HEK293 (cell line): ENCODE data around the gene EML3.

Source experiments
- CTCF ChIA-PET: fragments of 350-600 bp; formaldehyde crosslinking; extraction: SDS; loops from one replicate; lab custom pipeline; 2021; ENCODE audit warnings: antibody characterized with exemption; lab: Yijun Ruan, JAX
- POLR2A ChIA-PET: fragments of 300-600 bp; formaldehyde crosslinking; extraction: SDS; loops from one replicate; lab custom pipeline; 2020; ENCODE audit warnings: antibody characterized with exemption, inconsistent platforms; lab: Yijun Ruan, JAX
- H3K27ac ChIP-seq: fragments of 200-500 bp; sonication (Bioruptor generic); 2 replicates; pipeline ENCODE4 v1.5.1; 2014; ENCODE audit warnings: low read depth, low read length, control low read depth, inconsistent platforms; ENCODE audit errors: extremely low read depth
- H3K36me3 ChIP-seq, 2 experiments: fragments of 200-500 bp in 1 of 2; sonication (Bioruptor generic) in 1 of 2; 1 replicate in 1 of 2; 2 replicates in 1 of 2; pipeline ENCODE4 v1.5.1; 2014 to 2017; ENCODE audit warnings: inconsistent platforms in 2 of 2, low read length in 2 of 2; ENCODE audit not compliant: control insufficient read depth in 2 of 2, insufficient read depth in 1 of 2
- H3K4me1 ChIP-seq: fragments of 200-500 bp; sonication (Bioruptor generic); 2 replicates; pipeline ENCODE4 v1.5.1; 2014; ENCODE audit warnings: mild to moderate bottlenecking, low read length, inconsistent platforms; ENCODE audit not compliant: control insufficient read depth, insufficient read depth
- H3K4me3 ChIP-seq: 2 replicates; pipeline ENCODE4 v1.5.1; 2011; ENCODE audit warnings: low read depth, mild to moderate bottlenecking, control low read depth, low read length, moderate library complexity
- H3K9me3 ChIP-seq: fragments of 200-500 bp; sonication (Bioruptor generic); 2 replicates; pipeline ENCODE4 v1.5.1; 2014; ENCODE audit warnings: low read depth, low read length, inconsistent platforms; ENCODE audit not compliant: control insufficient read depth, insufficient read depth
- BCL11A ChIP-seq: fragments of 450-650 bp; formaldehyde crosslinking; IDR thresholded peaks from 2 replicates; pipeline ENCODE4 v1.5.1; 2016; ENCODE audit warnings: low read depth, missing biosample characterization, missing genetic modification characterization
- BCL6B ChIP-seq: fragments of 450-650 bp; formaldehyde crosslinking; IDR thresholded peaks from 2 replicates; pipeline ENCODE4 v1.5.1; 2017; ENCODE audit warnings: missing biosample characterization, missing genetic modification characterization
- GLI2 ChIP-seq: fragments of 450-650 bp; formaldehyde crosslinking; IDR thresholded peaks from 2 replicates; pipeline ENCODE4; 2017; ENCODE audit warnings: missing biosample characterization, missing genetic modification characterization, low read depth, borderline replicate concordance
- IKZF3 ChIP-seq: fragments of 450-650 bp; IDR thresholded peaks from 2 replicates; pipeline ENCODE4 v1.5.0; 2018; ENCODE audit warnings: missing biosample characterization, mild to moderate bottlenecking, missing genetic modification characterization, moderate library complexity
- KLF1 ChIP-seq: fragments of 450-650 bp; formaldehyde crosslinking; IDR thresholded peaks from 2 replicates; pipeline ENCODE4 v1.5.1; 2016; ENCODE audit warnings: missing biosample characterization, missing genetic modification characterization
- KLF9 ChIP-seq: fragments of 450-650 bp; formaldehyde crosslinking; IDR thresholded peaks from 2 replicates; pipeline ENCODE4 v1.5.1; 2016; ENCODE audit warnings: missing biosample characterization, missing genetic modification characterization, low read depth
- OVOL3 ChIP-seq: fragments of 450-650 bp; formaldehyde crosslinking; IDR thresholded peaks from 2 replicates; pipeline ENCODE4 v1.5.1; 2016; ENCODE audit warnings: missing biosample characterization, missing genetic modification characterization
- SCRT2 ChIP-seq: fragments of 450-650 bp; formaldehyde crosslinking; IDR thresholded peaks from 2 replicates; pipeline ENCODE4 v1.5.1; 2016; ENCODE audit warnings: missing biosample characterization, missing genetic modification characterization
- SETDB1 ChIP-seq: IDR thresholded peaks from one replicate; pipeline ENCODE4 v1.6.1; 2017; ENCODE audit warnings: mild to moderate bottlenecking, low read length, moderate library complexity, mixed read lengths; ENCODE audit not compliant: insufficient read length
- SP3 ChIP-seq: fragments of 450-650 bp; formaldehyde crosslinking; IDR thresholded peaks from 2 replicates; pipeline ENCODE4 v1.5.1; 2016; ENCODE audit warnings: missing biosample characterization, missing genetic modification characterization
- SP7 ChIP-seq: fragments of 450-650 bp; formaldehyde crosslinking; IDR thresholded peaks from 2 replicates; pipeline ENCODE4 v1.5.1; 2016; ENCODE audit warnings: missing biosample characterization, missing genetic modification characterization
- ZBTB17 ChIP-seq: fragments of 450-650 bp; formaldehyde crosslinking; IDR thresholded peaks from 2 replicates; pipeline ENCODE4 v1.5.1; 2016; ENCODE audit warnings: missing biosample characterization, missing genetic modification characterization
- ZBTB20 ChIP-seq: fragments of 450-650 bp; formaldehyde crosslinking; IDR thresholded peaks from 2 replicates; pipeline ENCODE4 v1.5.1; 2016; ENCODE audit warnings: missing biosample characterization, missing genetic modification characterization
- ZBTB48 ChIP-seq: fragments of 450-650 bp; formaldehyde crosslinking; IDR thresholded peaks from 2 replicates; pipeline ENCODE4 v1.5.1; 2016; ENCODE audit warnings: missing biosample characterization, missing genetic modification characterization
- ZEB2 ChIP-seq: fragments of 450-650 bp; formaldehyde crosslinking; IDR thresholded peaks from 2 replicates; pipeline ENCODE4 v1.5.1; 2016; ENCODE audit warnings: missing biosample characterization, missing genetic modification characterization
- ZNF140 ChIP-seq: fragments of 450-650 bp; formaldehyde crosslinking; IDR thresholded peaks from 2 replicates; pipeline ENCODE4 v1.5.1; 2016; ENCODE audit warnings: missing biosample characterization, missing genetic modification characterization
- ZNF146 ChIP-seq: fragments of 450-650 bp; formaldehyde crosslinking; IDR thresholded peaks from 2 replicates; pipeline ENCODE4 v1.5.1; 2016; ENCODE audit warnings: missing biosample characterization, missing genetic modification characterization
- ZNF202 ChIP-seq: fragments of 450-650 bp; formaldehyde crosslinking; IDR thresholded peaks from 2 replicates; pipeline ENCODE4 v1.5.1; 2016; ENCODE audit warnings: missing biosample characterization, missing genetic modification characterization, borderline replicate concordance
- ZNF341 ChIP-seq: fragments of 450-650 bp; formaldehyde crosslinking; IDR thresholded peaks from 2 replicates; pipeline ENCODE4; 2016; ENCODE audit warnings: low read depth, missing biosample characterization, missing genetic modification characterization
- ZNF37A ChIP-seq: fragments of 450-650 bp; IDR thresholded peaks from 2 replicates; pipeline ENCODE4 v1.5.1; 2018; ENCODE audit warnings: missing biosample characterization, missing genetic modification characterization
- ZNF585B ChIP-seq: fragments of 450-650 bp; formaldehyde crosslinking; IDR thresholded peaks from 2 replicates; pipeline ENCODE4 v1.5.1; 2016; ENCODE audit warnings: missing biosample characterization, missing genetic modification characterization
- ZNF701 ChIP-seq: fragments of 450-650 bp; formaldehyde crosslinking; IDR thresholded peaks from 2 replicates; pipeline ENCODE4 v1.5.1; 2016; ENCODE audit warnings: missing biosample characterization, missing genetic modification characterization
- ZNF704 ChIP-seq: fragments of 450-650 bp; formaldehyde crosslinking; IDR thresholded peaks from 2 replicates; pipeline ENCODE4 v1.5.1; 2016; ENCODE audit warnings: missing biosample characterization, missing genetic modification characterization
- TF ChIP-seq, protein P1 (sequence below): fragments of 450-650 bp; formaldehyde crosslinking; IDR thresholded peaks from 2 replicates; pipeline ENCODE4 v1.5.1; 2016; ENCODE audit warnings: missing biosample characterization, missing genetic modification characterization

The EML3 gene

GRCh38 chr11:62554387-62555167, 58.0 kb downstream of the EML3 start:
- H3K9me3 ChIP-seq: no peaks in the 10 kb centered on the region
- peaks cover 6% of the 10 kb centered on the region; the same call in 1 of the 2 replicates for H3K4me1 ChIP-seq
- TF ChIP-seq OVOL3 (tag by site-specific recombination): no peak
- no peak for TF ChIP-seq ZNF701 (tag by site-specific recombination)
- TF ChIP-seq GLI2 (tag by site-specific recombination): no peak
- no peak for TF ChIP-seq ZNF202
- no peak for TF ChIP-seq ZNF37A (tag by site-specific recombination)
- TF ChIP-seq ZNF341: peak; percentile 44; the same call in 1 of the 2 replicates
- 0 out of 2 replicates have a peak, but pooled peaks have one; percentile 27 for TF ChIP-seq SCRT2 (tag by site-specific recombination)
- TF ChIP-seq BCL11A (tag by site-specific recombination): no peak
- TF ChIP-seq SETDB1: no peak
- TF ChIP-seq ZNF146 (tag by site-specific recombination): no peak
- no peak overlapping the region for H3K4me3 ChIP-seq
- no peak overlapping the region for H3K27ac ChIP-seq
- POLR2A ChIA-PET: interaction anchor here (0.6 to 5.7 kb wide), 4 partner anchors 8 to 110 kb away, joined by 4 to 53 read pairs (median 12); partner anchors contain the start of genes AHNAK, C11orf98, CSKMT and EEF1G
- H3K36me3 ChIP-seq: peaks cover 9 to 33% of the 10 kb centered on the region in 2 experiments; a peak in 2 of 3 replicates
- CTCF ChIA-PET: interaction anchor here (1.3 to 4.0 kb wide), 5 partner anchors 12 to 159 kb away, joined by 5 to 30 read pairs (median 10); no protein-coding TSS in a partner anchor

DNA sequence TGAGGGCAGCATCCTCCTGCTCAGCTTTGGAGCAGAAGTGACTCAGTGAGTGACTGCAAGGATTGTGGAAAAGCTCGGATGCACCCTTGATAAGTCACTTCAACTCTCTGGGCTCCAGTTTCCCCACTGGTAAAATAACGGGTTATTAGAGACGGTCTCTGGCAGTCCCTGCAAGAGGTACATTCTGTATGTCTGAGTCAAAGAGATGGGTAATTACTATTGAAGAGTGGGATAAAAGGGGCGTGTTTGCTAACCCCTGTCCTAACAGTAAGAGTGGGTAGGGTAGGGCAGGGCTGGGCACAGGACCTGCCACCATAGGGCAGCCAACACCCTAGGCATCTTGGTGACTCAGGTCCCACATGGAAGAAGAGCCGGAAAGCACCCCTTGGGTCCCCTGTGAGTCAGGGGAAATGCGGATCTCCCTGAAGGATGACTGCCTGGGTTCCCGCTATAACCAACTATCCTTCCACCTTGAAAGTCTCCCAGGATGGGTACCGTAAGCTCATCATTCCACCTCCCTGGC, 58.7 kb downstream of the EML3 start:
- peaks cover 6% of the 10 kb centered on the region; the same call in 1 of the 2 replicates for H3K4me1 ChIP-seq
- ChIA-PET CTCF (interaction anchor here (1.0 to 4.0 kb wide), 4 partner anchors 11 to 158 kb away, joined by 3 to 30 read pairs (median 11); no protein-coding TSS in a partner anchor), POLR2A (interaction anchor here (0.6 to 5.7 kb wide), 9 partner anchors 8 to 288 kb away, joined by 3 to 53 read pairs (median 5); partner anchors contain the start of genes AHNAK, B3GAT3, C11orf98 and CSKMT)
- no peaks in the 10 kb centered on the region for H3K9me3 ChIP-seq
- peaks cover 7 to 26% of the 10 kb centered on the region in 2 experiments; a peak in 2 of 3 replicates for H3K36me3 ChIP-seq
- no peak overlapping the region for H3K4me3 ChIP-seq
- H3K27ac ChIP-seq: no peak overlapping the region
- TF ChIP-seq ZNF37A (tag by site-specific recombination) (no peak), SP7 (peak; percentile 76; the same call in 1 of the 2 replicates), ZBTB48 (tag by site-specific recombination) (peak; percentile 17)
- TF ChIP-seq, protein P1, sequence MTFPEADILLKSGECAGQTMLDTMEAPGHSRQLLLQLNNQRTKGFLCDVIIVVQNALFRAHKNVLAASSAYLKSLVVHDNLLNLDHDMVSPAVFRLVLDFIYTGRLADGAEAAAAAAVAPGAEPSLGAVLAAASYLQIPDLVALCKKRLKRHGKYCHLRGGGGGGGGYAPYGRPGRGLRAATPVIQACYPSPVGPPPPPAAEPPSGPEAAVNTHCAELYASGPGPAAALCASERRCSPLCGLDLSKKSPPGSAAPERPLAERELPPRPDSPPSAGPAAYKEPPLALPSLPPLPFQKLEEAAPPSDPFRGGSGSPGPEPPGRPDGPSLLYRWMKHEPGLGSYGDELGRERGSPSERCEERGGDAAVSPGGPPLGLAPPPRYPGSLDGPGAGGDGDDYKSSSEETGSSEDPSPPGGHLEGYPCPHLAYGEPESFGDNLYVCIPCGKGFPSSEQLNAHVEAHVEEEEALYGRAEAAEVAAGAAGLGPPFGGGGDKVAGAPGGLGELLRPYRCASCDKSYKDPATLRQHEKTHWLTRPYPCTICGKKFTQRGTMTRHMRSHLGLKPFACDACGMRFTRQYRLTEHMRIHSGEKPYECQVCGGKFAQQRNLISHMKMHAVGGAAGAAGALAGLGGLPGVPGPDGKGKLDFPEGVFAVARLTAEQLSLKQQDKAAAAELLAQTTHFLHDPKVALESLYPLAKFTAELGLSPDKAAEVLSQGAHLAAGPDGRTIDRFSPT (tag by site-specific recombination): 0 out of 2 replicates have a peak, but pooled peaks have one; percentile 15

- Histone ChIP-seq H3K4me1 (peaks cover 6% of the 10 kb centered on the region; the same call in 1 of the 2 replicates), H3K27ac (peak overlapping the region; percentile 5; the same call in 1 of the 2 replicates), H3K9me3 (no peaks in the 10 kb centered on the region), H3K36me3 (peaks cover under 1 to 20% of the 10 kb centered on the region in 2 experiments; a peak in 2 of 3 replicates), H3K4me3 (no peak overlapping the region; the same call in 1 of the 2 replicates)
- POLR2A ChIA-PET: interaction anchor here (0.5 to 5.7 kb wide), 15 partner anchors 7 to 339 kb away, joined by 3 to 53 read pairs (median 4); partner anchors contain the start of genes AHNAK, B3GAT3, C11orf98 and CSKMT
- CTCF ChIA-PET: interaction anchor here (0.6 to 4.0 kb wide), 6 partner anchors 11 to 172 kb away, joined by 3 to 30 read pairs (median 4); no protein-coding TSS in a partner anchor
- TF ChIP-seq ZNF140 (tag by site-specific recombination) (no peak), ZBTB20 (tag by site-specific recombination) (no peak; the same call in 1 of the 2 replicates), ZNF585B (no peak), ZEB2 (tag by site-specific recombination) (peak; percentile 49; the same call in 1 of the 2 replicates), KLF9 (0 out of 2 replicates have a peak, but pooled peaks have one; percentile 15), KLF1 (peak; percentile 78), ZBTB17 (peak; percentile 60), BCL6B (tag by site-specific recombination) (no peak), IKZF3 (tag by site-specific recombination) (peak; percentile 68), SP3 (tag by site-specific recombination) (peak; percentile 62), ZNF704 (tag by site-specific recombination) (no peak), SCRT2 (tag by site-specific recombination) (0 out of 2 replicates have a peak, but pooled peaks have one; percentile 16)
Measured at GRCh38 chr11:62553080-62553838, 59.3 kb downstream of the EML3 start.
